Gastrocnemius medialis (tissue), 4 donors: ENCODE data around the gene VIPR2.

Experiments used
- POLR2A ChIP-seq, 2 donors: fragments of 450-650 bp; IDR thresholded peaks; one replicate each; pipeline ENCODE4 v1.6.1; 2017; ENCODE audit warnings: antibody characterized with exemption in 2 of 2, mild to moderate bottlenecking in 2 of 2, moderate library complexity in 2 of 2
- TF ChIP-seq, protein P1 (sequence below), 5 experiments: fragments of 450-650 bp in 3 of 5; fragments of 200-600 bp in 2 of 5; sonication (generic) in 2 of 5; IDR thresholded peaks in 4 of 5; conservative IDR thresholded peaks in 1 of 5; 1 replicate in 4 of 5; 2 replicates in 1 of 5; pipeline ENCODE4 v1.5.1; 2016 to 2019; ENCODE audit warnings: antibody characterized with exemption in 5 of 5, mild to moderate bottlenecking in 3 of 5, moderate library complexity in 3 of 5

GRCh38 chr7:159099711-159100231 is 44.9 kb downstream of the VIPR2 start:
- TF ChIP-seq, protein P1, sequence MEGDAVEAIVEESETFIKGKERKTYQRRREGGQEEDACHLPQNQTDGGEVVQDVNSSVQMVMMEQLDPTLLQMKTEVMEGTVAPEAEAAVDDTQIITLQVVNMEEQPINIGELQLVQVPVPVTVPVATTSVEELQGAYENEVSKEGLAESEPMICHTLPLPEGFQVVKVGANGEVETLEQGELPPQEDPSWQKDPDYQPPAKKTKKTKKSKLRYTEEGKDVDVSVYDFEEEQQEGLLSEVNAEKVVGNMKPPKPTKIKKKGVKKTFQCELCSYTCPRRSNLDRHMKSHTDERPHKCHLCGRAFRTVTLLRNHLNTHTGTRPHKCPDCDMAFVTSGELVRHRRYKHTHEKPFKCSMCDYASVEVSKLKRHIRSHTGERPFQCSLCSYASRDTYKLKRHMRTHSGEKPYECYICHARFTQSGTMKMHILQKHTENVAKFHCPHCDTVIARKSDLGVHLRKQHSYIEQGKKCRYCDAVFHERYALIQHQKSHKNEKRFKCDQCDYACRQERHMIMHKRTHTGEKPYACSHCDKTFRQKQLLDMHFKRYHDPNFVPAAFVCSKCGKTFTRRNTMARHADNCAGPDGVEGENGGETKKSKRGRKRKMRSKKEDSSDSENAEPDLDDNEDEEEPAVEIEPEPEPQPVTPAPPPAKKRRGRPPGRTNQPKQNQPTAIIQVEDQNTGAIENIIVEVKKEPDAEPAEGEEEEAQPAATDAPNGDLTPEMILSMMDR (IDR thresholded peaks at IDR 0.05 in 4 of 5, conservative IDR thresholded peaks at IDR 0.05 in 1 of 5), result no peak
- TF ChIP-seq POLR2A (IDR thresholded peaks at IDR 0.05), result no peak
